ENCODE results near the gene LAG3. TPM values are rescaled to one million over a fixed set of nuclear protein-coding genes. Genes with fewer than 3 reads are reported as not detected.

The LAG3 gene
- total RNA-seq, 1 experiment from 2014 or later, result 3.3 TPM

DNA sequence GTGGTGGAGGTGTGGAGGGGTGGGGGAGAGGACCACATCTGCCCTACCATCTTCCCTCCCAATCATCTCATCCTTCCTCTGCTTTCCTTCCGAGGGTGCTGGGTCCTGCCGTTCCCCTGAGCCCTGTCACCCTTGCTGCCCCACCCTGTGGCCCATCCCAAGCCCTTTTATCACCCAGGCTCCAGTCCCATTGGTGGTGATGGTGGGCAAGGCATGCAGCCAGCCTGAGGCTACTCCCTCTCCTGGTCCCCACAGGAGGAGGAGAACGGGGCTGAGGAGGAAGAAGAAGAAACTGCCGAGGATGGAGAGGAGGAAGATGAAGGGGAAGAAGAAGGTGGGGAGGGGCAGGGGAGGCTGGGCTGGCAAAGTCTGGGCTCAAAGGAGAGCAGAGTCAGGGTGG lies 2.7 kb upstream of the LAG3 start:
- Histone ChIP-seq H3K4me1 (ENCODE audit: control insufficient read depth in 1 of 2, insufficient read depth in 2 of 2, low read length in 2 of 2) (peaks cover 30 to 54% of the 10 kb centered on the region in 2 experiments), H3K9me2 (ENCODE audit: insufficient read depth) (no peaks in the 10 kb centered on the region), H3K27ac (ENCODE audit: low read depth, low read length) (no peak overlapping the region; the same call in 1 of the 2 replicates), H3K4me2 (ENCODE audit: low read length) (no peak overlapping the region), H4K20me1 (ENCODE audit: insufficient read depth) (no peaks in the 10 kb centered on the region), H2AFZ (ENCODE audit: low read depth, low read length, poor library complexity, severe bottlenecking) (no peak overlapping the region), H3K36me3 (ENCODE audit: control insufficient read depth in 1 of 2, insufficient read depth in 2 of 2, low read length in 2 of 2) (peaks cover 9 to 13% of the 10 kb centered on the region in 2 experiments; a peak in 3 of 4 replicates), H3K79me2 (ENCODE audit: insufficient read depth, low read length) (peaks cover 29% of the 10 kb centered on the region), H3K9me3 (ENCODE audit: control insufficient read depth in 1 of 2, insufficient read depth in 1 of 2, low read depth in 1 of 2, low read length in 2 of 2) (no peaks in the 10 kb centered on the region), H3K4me3 (replicated peaks in 1 of 2; ENCODE audit: low read depth in 1 of 2, low read length in 2 of 2) (no peak overlapping the region), H3K27me3 (ENCODE audit: insufficient read depth, low read length) (no peaks in the 10 kb centered on the region), H3K9ac (ENCODE audit: low read length) (no peak overlapping the region)
- no TSS peak for BruUV-seq (replicated peaks)
- TF ChIP-seq POLR2AphosphoS5 (IDR thresholded peaks at IDR 0.05; ENCODE audit: low read depth, low read length), result no peak; the same call in 1 of the 2 replicates
- no peak for TF ChIP-seq CEBPB (IDR thresholded peaks at IDR 0.05; ENCODE audit: low read depth)
- TF ChIP-seq EZH2phosphoT487 (IDR thresholded peaks at IDR 0.05; ENCODE audit: borderline replicate concordance), result no peak
- TF ChIP-seq RAD21 (IDR thresholded peaks at IDR 0.05; ENCODE audit: low read depth), result no peak
- TF ChIP-seq, protein P1, sequence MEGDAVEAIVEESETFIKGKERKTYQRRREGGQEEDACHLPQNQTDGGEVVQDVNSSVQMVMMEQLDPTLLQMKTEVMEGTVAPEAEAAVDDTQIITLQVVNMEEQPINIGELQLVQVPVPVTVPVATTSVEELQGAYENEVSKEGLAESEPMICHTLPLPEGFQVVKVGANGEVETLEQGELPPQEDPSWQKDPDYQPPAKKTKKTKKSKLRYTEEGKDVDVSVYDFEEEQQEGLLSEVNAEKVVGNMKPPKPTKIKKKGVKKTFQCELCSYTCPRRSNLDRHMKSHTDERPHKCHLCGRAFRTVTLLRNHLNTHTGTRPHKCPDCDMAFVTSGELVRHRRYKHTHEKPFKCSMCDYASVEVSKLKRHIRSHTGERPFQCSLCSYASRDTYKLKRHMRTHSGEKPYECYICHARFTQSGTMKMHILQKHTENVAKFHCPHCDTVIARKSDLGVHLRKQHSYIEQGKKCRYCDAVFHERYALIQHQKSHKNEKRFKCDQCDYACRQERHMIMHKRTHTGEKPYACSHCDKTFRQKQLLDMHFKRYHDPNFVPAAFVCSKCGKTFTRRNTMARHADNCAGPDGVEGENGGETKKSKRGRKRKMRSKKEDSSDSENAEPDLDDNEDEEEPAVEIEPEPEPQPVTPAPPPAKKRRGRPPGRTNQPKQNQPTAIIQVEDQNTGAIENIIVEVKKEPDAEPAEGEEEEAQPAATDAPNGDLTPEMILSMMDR (IDR thresholded peaks at IDR 0.05 in 2 of 3, conservative IDR thresholded peaks at IDR 0.05 in 1 of 3; ENCODE audit: borderline replicate concordance in 1 of 3, insufficient read depth in 1 of 3, low read depth in 2 of 3, low read length in 2 of 3), result no peak
- TF ChIP-seq CBX3 (IDR thresholded peaks at IDR 0.05; ENCODE audit: low read depth), result no peak
- no peak for TF ChIP-seq JUND (IDR thresholded peaks at IDR 0.05)
- TF ChIP-seq, protein P2, sequence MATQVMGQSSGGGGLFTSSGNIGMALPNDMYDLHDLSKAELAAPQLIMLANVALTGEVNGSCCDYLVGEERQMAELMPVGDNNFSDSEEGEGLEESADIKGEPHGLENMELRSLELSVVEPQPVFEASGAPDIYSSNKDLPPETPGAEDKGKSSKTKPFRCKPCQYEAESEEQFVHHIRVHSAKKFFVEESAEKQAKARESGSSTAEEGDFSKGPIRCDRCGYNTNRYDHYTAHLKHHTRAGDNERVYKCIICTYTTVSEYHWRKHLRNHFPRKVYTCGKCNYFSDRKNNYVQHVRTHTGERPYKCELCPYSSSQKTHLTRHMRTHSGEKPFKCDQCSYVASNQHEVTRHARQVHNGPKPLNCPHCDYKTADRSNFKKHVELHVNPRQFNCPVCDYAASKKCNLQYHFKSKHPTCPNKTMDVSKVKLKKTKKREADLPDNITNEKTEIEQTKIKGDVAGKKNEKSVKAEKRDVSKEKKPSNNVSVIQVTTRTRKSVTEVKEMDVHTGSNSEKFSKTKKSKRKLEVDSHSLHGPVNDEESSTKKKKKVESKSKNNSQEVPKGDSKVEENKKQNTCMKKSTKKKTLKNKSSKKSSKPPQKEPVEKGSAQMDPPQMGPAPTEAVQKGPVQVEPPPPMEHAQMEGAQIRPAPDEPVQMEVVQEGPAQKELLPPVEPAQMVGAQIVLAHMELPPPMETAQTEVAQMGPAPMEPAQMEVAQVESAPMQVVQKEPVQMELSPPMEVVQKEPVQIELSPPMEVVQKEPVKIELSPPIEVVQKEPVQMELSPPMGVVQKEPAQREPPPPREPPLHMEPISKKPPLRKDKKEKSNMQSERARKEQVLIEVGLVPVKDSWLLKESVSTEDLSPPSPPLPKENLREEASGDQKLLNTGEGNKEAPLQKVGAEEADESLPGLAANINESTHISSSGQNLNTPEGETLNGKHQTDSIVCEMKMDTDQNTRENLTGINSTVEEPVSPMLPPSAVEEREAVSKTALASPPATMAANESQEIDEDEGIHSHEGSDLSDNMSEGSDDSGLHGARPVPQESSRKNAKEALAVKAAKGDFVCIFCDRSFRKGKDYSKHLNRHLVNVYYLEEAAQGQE (IDR thresholded peaks at IDR 0.05; ENCODE audit: low read depth), result no peak
- TF ChIP-seq SP1 (IDR thresholded peaks at IDR 0.05; ENCODE audit: low read depth), result no peak
- TF ChIP-seq POLR2A (IDR thresholded peaks at IDR 0.05; ENCODE audit: borderline replicate concordance, extremely low read depth, insufficient read depth, insufficient read length), result no peak
- TF ChIP-seq YY1 (IDR thresholded peaks at IDR 0.05; ENCODE audit: extremely low read depth, insufficient replicate concordance, low read depth, low read length), result no peak
- no peak for TF ChIP-seq TCF7L2 (IDR thresholded peaks at IDR 0.05; ENCODE audit: borderline replicate concordance, extremely low read depth, insufficient read depth, insufficient read length)
- ChIA-PET CTCF (interaction anchor here (1.0 to 1.6 kb wide), 3 partner anchors 8 to 85 kb away, joined by 3 to 9 read pairs (median 4); partner anchors contain the start of gene MLF2), POLR2A (no interaction called here), RAD21 (ENCODE audit: low non-redundant PET in 1 of 2, low total read pairs in 2 of 2, uncharacterized antibody in 2 of 2, unreplicated experiment in 2 of 2) (interaction anchor here in 1 of 2 experiments (0.7 kb wide), 1 partner anchor 18 kb away, joined by 4 read pairs; no protein-coding TSS in a partner anchor)
- intact Hi-C loops (cut with micrococcal nuclease), result no loop called here
- DNase-seq (ENCODE audit: low read depth, low spot score), result no peak
- no peak for ATAC-seq

All from HCT116 (cell line).